ENCODE measurements around the gene DLGAP5. TPM values are rescaled to one million over a fixed set of nuclear protein-coding genes. Genes with fewer than 3 reads are reported as not detected.

Gene DLGAP5
- total and polyA plus RNA-seq, 7 donors: 0.16 to 11.0 (median 0.96) TPM; not detected in 1

GRCh38 chr14:55233591-55233990 lies 42.2 kb upstream of the DLGAP5 start:
- Histone ChIP-seq H3K27me3 (no peaks in the 10 kb centered on the region), H3K36me3 (no peaks in the 10 kb centered on the region), H3K4me1 (no peaks in the 10 kb centered on the region), H3K4me3 (no peak overlapping the region), H3K9me3 (no peaks in the 10 kb centered on the region), H3K27ac (no peak overlapping the region)
- intact Hi-C loops (cut with DNase I): no loop called here
- 27 to 43% methylated on average over 3 of the region's 3 CpGs for WGBS, 2 donors
- DNase-seq: no peak
- no peak for TF ChIP-seq CTCF (IDR thresholded peaks at IDR 0.05)

GRCh38 chr14:55228261-55228660 lies 36.9 kb upstream of the DLGAP5 start:
- H3K27me3 ChIP-seq: no peaks in the 10 kb centered on the region
- intact Hi-C loops (cut with DNase I): no loop called here
- H3K27ac ChIP-seq: no peak overlapping the region
- TF ChIP-seq POLR2AphosphoS5 (IDR thresholded peaks at IDR 0.05) (no peak), POLR2A (IDR thresholded peaks at IDR 0.05) (no peak), CTCF (IDR thresholded peaks at IDR 0.05) (no peak), EP300 (IDR thresholded peaks at IDR 0.05) (no peak)
- WGBS, 2 donors: 77 to 93% methylated on average over 2 of the region's 2 CpGs
- no peaks in the 10 kb centered on the region for H3K36me3 ChIP-seq
- no peak for DNase-seq
- peaks cover 0 to 10% (median 6%) of the 10 kb centered on the region in 4 donors for H3K9me3 ChIP-seq
- no peaks in the 10 kb centered on the region for H3K4me1 ChIP-seq
- no peak overlapping the region for H3K4me3 ChIP-seq

- intact Hi-C loops (cut with DNase I): no loop called here
- no peaks in the 10 kb centered on the region for H3K4me1 ChIP-seq
- TF ChIP-seq POLR2AphosphoS5 (IDR thresholded peaks at IDR 0.05) (no peak), POLR2A (IDR thresholded peaks at IDR 0.05) (no peak)
- H3K27ac ChIP-seq: no peak overlapping the region
- H3K9me3 ChIP-seq: peaks cover 0 to 10% (median 6%) of the 10 kb centered on the region in 4 donors
- DNase-seq: no peak
- H3K4me3 ChIP-seq: no peak overlapping the region
- no peaks in the 10 kb centered on the region for H3K27me3 ChIP-seq
- no peaks in the 10 kb centered on the region for H3K36me3 ChIP-seq
These were observed 32.0 kb upstream of the DLGAP5 start for GRCh38 chr14:55223364-55223763.

DNA sequence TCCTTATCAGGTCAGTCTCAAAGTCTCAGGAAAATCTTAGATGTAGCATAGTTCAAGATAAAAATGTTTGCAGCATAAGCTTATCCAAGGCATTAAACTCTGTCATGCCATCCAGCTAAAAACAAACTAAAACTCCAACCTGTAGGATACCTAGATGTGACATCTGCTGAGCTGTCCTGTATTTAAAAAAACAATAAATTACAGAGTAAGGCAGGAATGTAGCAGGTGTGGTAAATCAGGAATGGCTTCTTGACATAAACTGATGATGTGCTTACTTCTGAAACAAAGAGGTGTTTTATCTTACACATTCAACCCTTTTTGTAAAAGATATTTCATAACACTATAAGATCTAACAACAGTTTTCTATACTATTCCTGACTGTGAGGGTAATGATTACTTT lies 30.6 kb upstream of the DLGAP5 start:
- H3K27me3 ChIP-seq: no peaks in the 10 kb centered on the region
- no peak for DNase-seq
- TF ChIP-seq POLR2AphosphoS5 (IDR thresholded peaks at IDR 0.05) (no peak), EP300 (IDR thresholded peaks at IDR 0.05) (no peak), CTCF (IDR thresholded peaks at IDR 0.05) (no peak), POLR2A (IDR thresholded peaks at IDR 0.05) (no peak)
- peaks cover 0 to 8% (median 5%) of the 10 kb centered on the region in 4 donors for H3K9me3 ChIP-seq
- no peak overlapping the region for H3K4me3 ChIP-seq
- H3K36me3 ChIP-seq: no peaks in the 10 kb centered on the region
- intact Hi-C loops (cut with DNase I): no loop called here
- no peak overlapping the region for H3K27ac ChIP-seq
- H3K4me1 ChIP-seq: no peaks in the 10 kb centered on the region

DNA sequence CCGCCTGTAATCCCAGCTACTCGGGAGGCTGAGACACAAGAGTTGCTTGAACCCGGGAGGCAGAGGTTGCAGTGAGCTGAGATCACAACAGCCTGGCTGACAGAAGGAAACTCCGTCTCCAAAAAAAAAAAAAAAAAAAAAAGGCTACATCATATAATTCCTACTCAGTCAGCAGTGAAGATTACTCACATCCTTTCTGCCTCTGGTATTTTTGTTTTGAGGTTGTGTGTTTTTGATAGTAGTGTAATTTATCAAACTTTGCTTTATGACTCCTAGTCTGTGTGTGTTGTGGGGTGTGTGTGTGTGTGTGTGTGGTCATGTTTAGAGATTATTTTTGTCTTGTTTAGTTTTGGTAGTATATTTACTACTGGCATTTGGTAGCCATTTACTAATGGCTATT lies 29.8 kb upstream of the DLGAP5 start:
- H3K4me3 ChIP-seq: no peak overlapping the region
- WGBS, 2 donors: 85 to 86% methylated on average over 4 of the region's 4 CpGs
- no peaks in the 10 kb centered on the region for H3K4me1 ChIP-seq
- no peak overlapping the region for H3K27ac ChIP-seq
- H3K9me3 ChIP-seq: peaks cover 0 to 2% (median 1%) of the 10 kb centered on the region in 4 donors
- intact Hi-C loops (cut with DNase I): no loop called here
- no peaks in the 10 kb centered on the region for H3K27me3 ChIP-seq
- no peaks in the 10 kb centered on the region for H3K36me3 ChIP-seq
- TF ChIP-seq POLR2AphosphoS5 (IDR thresholded peaks at IDR 0.05) (no peak), CTCF (IDR thresholded peaks at IDR 0.05) (no peak), POLR2A (IDR thresholded peaks at IDR 0.05) (no peak), EP300 (IDR thresholded peaks at IDR 0.05) (no peak)
- DNase-seq: no peak
